ENCODE measurements around the gene PLA2G6.
A peak's percentile ranks its signal among the peaks of the same experiment; 100 is the strongest.

PLA2G6 gene

DNA sequence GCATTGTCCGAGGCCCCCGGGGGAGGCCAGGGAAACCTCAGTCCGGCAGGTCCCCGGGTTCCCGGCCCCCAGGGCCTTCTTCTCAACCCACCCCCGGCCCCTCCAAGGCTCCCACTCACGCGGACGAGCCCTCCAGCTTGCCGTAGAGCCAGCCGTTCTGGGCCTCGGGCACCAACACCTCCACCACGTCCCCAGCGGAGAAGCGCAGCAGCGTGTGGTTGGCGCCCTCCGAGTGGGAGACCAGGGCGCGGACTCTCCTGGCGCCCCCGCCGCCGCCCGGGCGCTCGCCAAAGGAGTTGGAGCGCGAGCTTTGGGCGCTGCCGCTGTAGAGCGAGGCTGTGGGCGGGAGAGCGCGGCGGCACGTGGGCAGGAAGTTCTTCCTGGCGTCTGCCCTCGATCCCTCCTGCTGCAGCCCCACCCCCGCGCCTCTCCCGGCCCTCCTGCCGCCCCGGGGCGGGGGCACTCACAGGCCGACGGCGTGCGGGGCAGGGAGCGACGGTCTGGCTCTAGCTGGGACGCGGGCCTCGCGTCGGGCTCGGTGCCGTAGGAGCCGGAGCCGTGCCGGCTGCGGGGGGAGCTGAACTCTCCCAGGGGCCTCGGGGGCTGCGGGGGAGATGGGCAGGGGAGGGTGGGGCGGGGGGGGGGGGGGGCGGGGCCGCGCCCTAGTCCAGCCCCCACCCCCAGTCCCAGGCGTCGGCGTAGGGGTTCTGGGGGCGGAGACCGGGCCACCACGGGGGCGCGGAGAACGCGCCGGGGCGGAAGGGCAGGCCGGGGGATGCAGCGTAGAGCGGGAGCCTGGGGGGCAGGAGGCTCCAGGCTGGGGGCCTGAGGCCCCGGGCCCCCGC lies 92.8 kb downstream of the PLA2G6 start:
- TF ChIP-seq, protein P1, sequence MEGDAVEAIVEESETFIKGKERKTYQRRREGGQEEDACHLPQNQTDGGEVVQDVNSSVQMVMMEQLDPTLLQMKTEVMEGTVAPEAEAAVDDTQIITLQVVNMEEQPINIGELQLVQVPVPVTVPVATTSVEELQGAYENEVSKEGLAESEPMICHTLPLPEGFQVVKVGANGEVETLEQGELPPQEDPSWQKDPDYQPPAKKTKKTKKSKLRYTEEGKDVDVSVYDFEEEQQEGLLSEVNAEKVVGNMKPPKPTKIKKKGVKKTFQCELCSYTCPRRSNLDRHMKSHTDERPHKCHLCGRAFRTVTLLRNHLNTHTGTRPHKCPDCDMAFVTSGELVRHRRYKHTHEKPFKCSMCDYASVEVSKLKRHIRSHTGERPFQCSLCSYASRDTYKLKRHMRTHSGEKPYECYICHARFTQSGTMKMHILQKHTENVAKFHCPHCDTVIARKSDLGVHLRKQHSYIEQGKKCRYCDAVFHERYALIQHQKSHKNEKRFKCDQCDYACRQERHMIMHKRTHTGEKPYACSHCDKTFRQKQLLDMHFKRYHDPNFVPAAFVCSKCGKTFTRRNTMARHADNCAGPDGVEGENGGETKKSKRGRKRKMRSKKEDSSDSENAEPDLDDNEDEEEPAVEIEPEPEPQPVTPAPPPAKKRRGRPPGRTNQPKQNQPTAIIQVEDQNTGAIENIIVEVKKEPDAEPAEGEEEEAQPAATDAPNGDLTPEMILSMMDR (IDR thresholded peaks at IDR 0.05; ENCODE audit: low read depth, low read length, missing control alignments) = no peak
- DNase-seq (ENCODE audit: extremely low read depth, low read depth) = no peak
- H3K4me3 ChIP-seq (replicated peaks; ENCODE audit: low read depth, low read length) = 0 out of 2 replicates have a peak overlapping the region, but pooled peaks have one; percentile 9

DNA sequence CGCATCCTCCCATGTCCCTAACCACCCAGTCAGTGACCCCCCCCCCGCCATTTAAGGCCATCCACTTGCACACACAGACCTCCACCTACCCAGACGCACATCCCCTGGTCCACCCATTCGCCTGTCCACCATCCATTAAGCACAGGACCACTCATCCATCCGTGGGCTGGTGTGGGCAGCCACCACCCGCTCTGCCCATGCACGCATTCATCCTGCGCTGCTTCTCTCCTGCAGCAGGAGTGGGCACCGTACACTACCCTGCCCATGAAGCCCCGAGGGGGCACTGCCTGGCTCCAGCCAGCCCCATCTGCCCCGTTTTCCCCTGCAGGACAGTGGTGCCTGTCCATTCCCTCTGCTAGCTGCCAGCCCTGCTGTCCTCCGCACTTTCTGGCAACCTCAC lies 93.8 kb downstream of the PLA2G6 start:
- no peak for DNase-seq (ENCODE audit: extremely low read depth, low read depth)
- TF ChIP-seq, protein P1 (IDR thresholded peaks at IDR 0.05; ENCODE audit: low read depth, low read length, missing control alignments) = no peak
- no peak overlapping the region for H3K4me3 ChIP-seq (replicated peaks; ENCODE audit: low read depth, low read length)

DNA sequence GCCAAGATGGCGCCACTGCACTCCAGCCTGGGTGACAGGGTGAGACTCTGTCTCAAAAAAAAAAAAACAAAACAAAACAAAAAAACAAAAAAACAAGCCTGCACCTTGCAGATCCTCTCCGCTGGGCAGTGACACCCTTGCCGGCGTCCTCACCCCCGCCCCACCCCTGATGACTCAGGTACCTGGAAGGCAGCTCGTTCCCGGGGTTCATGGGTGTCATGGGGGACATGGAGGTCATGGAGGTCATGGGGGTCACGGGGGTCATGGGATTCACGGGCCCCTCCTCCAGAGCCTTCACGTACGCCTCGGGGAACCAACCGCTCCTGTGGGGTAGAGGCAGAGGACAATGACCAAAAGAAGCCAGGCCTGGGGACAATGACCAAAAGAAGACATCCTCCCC lies 94.7 kb downstream of the PLA2G6 start:
- TF ChIP-seq, protein P1 (IDR thresholded peaks at IDR 0.05; ENCODE audit: low read depth, low read length, missing control alignments) = no peak
- DNase-seq (ENCODE audit: extremely low read depth, low read depth) = no peak
- no peak overlapping the region for H3K4me3 ChIP-seq (replicated peaks; ENCODE audit: low read depth, low read length)

DNA sequence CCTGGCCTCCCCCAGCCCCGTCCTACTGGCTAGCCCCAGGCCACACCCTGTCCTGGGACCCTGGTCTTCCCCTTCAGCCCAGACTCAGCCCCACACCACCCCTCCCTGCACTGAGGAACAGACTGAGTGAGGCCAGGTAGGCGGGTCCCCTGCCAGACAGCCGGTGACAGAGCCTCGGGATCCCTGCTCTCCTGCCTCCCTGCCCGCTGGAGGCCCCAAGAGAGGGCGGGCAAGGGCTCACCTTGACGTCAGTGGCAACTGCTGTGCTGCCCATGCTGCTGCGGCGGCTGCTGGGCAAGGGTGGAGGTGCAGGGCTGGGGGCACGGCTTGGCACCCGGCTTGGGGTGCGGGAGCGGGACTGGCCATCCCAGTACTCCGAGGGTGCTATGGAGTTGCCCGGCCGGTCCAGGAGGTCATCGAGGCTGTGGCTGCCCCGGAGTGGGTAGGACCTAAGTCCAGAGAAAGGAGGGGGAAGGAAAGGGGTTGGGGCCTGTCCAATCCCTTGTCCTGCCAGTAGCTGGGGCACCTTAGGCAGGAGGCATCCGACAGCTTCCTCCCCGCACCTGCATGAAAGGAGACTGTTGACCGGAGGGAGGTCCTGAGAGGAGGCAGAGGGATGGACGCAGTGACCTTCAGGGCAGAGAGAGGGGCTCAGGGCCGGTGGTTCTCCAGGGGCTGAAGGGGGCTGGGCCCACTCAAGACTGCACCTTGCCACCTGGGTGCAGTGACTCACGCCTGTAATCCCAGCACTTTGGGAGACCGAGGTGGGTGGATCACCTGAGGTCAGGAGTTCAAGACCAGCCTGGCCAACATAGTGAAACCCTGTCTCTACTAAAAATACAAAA lies 95.4 kb downstream of the PLA2G6 start:
- DNase-seq (ENCODE audit: extremely low read depth, low read depth) = no peak
- H3K4me3 ChIP-seq (replicated peaks; ENCODE audit: low read depth, low read length) = no peak overlapping the region
- TF ChIP-seq, protein P1 (IDR thresholded peaks at IDR 0.05; ENCODE audit: low read depth, low read length, missing control alignments) = no peak

DNA sequence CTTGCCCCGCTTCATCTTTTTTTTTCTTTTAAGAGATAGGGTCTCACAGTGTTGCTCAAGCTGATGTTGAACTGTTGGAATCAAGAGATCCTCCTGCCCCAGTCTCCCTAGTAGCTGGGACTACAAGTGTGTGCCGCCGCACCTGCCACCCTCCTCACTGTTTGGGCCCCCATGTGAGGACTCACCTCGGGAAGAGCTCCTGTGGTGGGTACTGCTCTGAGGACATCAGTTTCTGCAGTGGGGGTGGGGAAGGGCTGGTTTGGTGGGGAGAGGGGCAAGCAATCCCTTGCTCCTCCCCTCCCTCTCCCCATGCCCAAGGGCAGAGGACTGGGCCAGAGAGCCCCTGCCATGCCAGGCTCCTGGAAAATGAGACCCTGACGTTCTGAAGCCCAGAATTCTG lies 96.1 kb downstream of the PLA2G6 start:
- H3K4me3 ChIP-seq (replicated peaks; ENCODE audit: low read depth, low read length) = no peak overlapping the region
- TF ChIP-seq, protein P1 (IDR thresholded peaks at IDR 0.05; ENCODE audit: low read depth, low read length, missing control alignments) = no peak
- DNase-seq (ENCODE audit: extremely low read depth, low read depth) = no peak

DNA sequence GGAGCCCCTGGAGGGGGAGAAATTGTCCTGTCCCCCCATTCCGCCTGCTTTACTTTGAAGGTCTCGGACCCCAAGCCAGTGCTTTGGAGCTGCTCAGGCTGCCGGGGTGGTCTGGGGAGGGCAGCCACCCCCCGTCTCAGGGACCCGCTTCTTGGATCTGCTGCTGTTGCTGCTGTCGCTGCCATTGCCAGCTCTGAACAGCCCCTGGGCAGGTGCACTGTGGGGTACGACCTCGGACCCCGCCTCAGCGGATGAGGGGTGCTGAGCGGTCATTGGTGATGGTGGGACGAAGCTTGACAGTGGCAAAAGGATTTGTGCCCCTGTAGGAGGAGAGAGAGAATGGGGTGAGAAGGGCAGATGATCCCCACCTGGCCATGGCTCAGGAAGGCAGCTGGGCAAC lies 96.6 kb downstream of the PLA2G6 start:
- DNase-seq (ENCODE audit: extremely low read depth, low read depth) = no peak
- H3K4me3 ChIP-seq (replicated peaks; ENCODE audit: low read depth, low read length) = no peak overlapping the region
- TF ChIP-seq, protein P1 (IDR thresholded peaks at IDR 0.05; ENCODE audit: low read depth, low read length, missing control alignments) = no peak
